HG02884 (cell line): ENCODE results near the gene UMODL1.

Experiments
- ATAC-seq: cut with Tn5 transposase; IDR thresholded peaks from one replicate; pipeline ENCODE4 v1.9.1; 2021; ENCODE audit warnings: mild to moderate bottlenecking, moderate library complexity; ENCODE audit not compliant: unreplicated experiment

Gene UMODL1

DNA sequence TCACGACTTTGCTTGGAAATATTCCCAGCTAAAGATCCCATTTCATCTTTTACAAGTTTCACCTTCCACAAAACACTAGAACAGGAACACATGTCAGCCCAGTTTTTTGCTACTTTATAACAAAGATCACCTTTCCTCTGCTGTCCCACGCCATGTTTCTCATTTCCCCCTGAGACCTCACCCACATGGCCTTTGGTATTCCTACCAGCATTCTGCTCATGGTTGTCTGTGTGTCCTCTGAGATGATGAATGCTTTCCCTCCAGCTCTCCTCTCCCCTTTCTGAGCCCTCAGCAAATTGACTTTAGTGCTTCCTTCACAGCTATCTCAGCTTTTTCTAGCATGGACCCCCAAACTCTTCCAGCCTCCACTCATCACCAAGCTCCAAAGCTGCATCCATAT lies 115.5 kb downstream of the UMODL1 start:
- ATAC-seq: no peak

DNA sequence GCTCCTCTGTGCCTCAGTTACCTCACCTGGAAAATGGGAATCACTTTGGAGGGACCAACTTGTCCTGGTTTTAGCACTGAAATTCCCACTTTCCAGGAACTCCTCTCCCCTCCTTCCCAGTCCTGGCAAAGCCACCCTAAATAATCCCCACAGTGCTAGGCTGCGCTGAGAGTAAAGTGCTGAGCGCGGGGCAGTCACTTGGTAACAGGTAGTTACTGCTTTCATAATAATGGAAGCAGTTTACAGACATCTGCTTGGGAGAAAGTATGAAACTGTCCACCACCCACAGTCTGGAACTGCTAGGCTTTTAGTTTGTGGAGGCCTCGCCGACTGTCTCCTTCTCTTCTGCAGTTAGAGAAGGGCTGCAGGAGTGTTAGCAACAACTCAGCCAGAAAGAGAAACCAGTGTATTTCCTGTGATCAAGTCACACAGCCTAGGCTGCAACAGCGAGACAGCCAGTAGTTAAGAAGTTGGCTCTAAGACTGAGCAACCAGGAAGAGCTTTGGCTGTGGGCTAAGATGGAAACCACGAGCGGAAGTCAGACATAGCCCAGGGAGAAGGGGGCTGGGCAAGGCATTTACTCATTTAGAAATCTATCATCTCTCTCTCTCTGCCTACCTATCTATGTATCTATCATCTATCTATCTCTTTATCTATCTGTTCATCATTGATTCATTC lies 117.0 kb downstream of the UMODL1 start:
- peak; percentile 96 for ATAC-seq

DNA sequence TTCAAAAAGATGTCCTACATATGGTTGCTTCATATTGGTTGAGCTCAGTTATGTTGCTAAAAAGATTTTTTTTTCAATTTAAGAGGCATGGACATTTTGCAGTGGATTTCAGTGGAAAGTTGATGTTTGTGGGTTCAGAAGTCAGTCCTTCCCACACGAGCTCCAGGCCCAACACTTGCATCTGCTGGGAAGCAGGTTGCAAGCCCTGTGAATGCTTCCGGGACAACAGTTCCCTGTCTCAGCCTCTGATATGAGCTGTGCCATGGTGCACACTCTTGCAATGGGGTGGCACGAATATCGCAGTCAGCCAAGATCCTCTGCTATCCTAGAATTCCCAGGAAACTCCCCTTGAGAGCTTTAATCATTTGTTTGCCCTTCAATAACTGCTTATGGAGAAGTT lies 117.5 kb downstream of the UMODL1 start:
- no peak for ATAC-seq

DNA sequence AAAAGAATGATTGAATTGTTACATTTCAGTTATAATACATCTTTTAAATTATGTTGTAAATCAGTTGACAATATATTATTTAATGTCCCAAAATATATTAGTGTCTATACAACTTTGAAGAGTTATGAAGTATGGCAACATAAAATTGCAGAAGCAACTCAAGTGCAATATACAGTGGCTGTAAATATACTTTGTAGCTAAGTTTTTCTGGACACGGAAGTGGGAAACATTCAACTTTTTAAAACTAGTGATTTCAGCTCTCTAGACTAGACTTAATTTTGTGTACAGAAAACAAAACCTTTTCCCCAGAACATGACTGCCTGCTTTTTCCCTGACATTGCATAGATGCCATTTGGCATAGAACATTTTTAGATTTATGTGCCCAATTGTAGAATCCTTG lies 118.3 kb downstream of the UMODL1 start:
- ATAC-seq: no peak

- ATAC-seq: no peak
Observed at GRCh38 chr21:42189860-42190485, 118.9 kb downstream of the UMODL1 start.

GRCh38 chr21:42190486-42190863 lies 119.4 kb downstream of the UMODL1 start:
- ATAC-seq: no peak

DNA sequence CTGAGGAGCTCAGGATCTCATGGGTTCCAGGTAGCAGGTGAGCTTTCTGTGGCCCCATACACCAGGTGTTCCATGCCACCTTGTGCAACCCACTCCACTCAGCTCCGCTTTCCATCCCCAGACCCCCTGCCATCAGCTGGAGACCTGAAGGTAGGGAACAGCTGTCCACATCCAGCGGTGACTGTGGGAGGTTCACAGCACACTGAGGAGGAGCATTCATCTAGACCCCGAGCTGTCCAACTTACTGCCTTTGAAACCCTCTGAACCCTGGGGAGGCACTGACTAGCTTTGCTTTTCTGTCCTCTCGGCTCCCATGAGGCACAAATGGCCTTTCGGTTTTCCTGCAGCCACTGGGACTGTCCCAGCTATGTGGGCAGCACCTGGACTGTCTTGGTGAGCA lies 119.9 kb downstream of the UMODL1 start:
- no peak for ATAC-seq

- ATAC-seq: no peak
Observed at GRCh38 chr21:42191696-42192595, 120.8 kb downstream of the UMODL1 start.
